PC-3 (cell line): ENCODE data around the gene LIPT2.

Experiments used
- EZH2 ChIP-seq: fragments of 300-600 bp; sonication (generic); IDR thresholded peaks from one replicate; pipeline ENCODE4 v1.6.1; 2017; ENCODE audit warnings: antibody characterized with exemption, mild to moderate bottlenecking, low read length; ENCODE audit not compliant: unreplicated experiment
- EZH2phosphoT487 ChIP-seq: fragments of 300-600 bp; sonication (generic); IDR thresholded peaks from 2 replicates; pipeline ENCODE4 v1.6.1; 2018; ENCODE audit warnings: mild to moderate bottlenecking, antibody characterized with exemption, low read length, borderline replicate concordance
- TF ChIP-seq, protein P1 (sequence below): fragments of 300-600 bp; sonication (generic); conservative IDR thresholded peaks from 2 replicates; pipeline ENCODE4 v1.5.1; 2017; ENCODE audit warnings: antibody characterized with exemption, low read depth, mild to moderate bottlenecking, low read length

DNA sequence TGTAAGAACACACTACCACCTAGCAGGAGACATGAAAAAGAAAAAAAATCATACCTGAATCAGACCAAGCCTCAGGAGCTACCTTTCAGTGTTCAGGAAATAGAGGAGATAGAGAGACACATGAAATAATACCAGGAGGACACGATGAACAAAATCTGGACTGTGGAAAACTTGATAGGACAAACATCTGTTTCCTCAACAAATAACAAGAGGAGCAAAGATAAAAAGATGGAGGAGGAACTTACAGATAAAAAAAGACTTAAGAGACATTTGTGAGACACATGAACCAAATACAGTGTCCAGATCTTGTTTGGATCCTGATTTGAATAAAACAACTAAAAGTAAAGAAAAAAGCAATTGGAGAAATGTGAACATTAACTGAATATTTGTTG, 13.8 kb downstream of the LIPT2 start:
- TF ChIP-seq, protein P1, sequence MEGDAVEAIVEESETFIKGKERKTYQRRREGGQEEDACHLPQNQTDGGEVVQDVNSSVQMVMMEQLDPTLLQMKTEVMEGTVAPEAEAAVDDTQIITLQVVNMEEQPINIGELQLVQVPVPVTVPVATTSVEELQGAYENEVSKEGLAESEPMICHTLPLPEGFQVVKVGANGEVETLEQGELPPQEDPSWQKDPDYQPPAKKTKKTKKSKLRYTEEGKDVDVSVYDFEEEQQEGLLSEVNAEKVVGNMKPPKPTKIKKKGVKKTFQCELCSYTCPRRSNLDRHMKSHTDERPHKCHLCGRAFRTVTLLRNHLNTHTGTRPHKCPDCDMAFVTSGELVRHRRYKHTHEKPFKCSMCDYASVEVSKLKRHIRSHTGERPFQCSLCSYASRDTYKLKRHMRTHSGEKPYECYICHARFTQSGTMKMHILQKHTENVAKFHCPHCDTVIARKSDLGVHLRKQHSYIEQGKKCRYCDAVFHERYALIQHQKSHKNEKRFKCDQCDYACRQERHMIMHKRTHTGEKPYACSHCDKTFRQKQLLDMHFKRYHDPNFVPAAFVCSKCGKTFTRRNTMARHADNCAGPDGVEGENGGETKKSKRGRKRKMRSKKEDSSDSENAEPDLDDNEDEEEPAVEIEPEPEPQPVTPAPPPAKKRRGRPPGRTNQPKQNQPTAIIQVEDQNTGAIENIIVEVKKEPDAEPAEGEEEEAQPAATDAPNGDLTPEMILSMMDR, result no peak
- TF ChIP-seq EZH2phosphoT487, result no peak
- no peak for TF ChIP-seq EZH2
